GM12878 (cell line): ENCODE measurements around the gene FHL2.

Experiments used
- BACH1 ChIP-seq: fragments of 450-650 bp; IDR thresholded peaks from 2 replicates; pipeline ENCODE4 v1.6.1; 2017; ENCODE audit warnings: mild to moderate bottlenecking, borderline replicate concordance
- CTCF ChIP-seq, 3 experiments: IDR thresholded peaks in 2 of 3; conservative IDR thresholded peaks in 1 of 3; 2 replicates each; pipeline ENCODE4 v1.5.1; 2011; ENCODE audit warnings: low read depth in 3 of 3, low read length in 3 of 3, mild to moderate bottlenecking in 3 of 3, control low read depth in 2 of 3, moderate library complexity in 2 of 3, inconsistent platforms in 1 of 3, mixed read lengths in 1 of 3; ENCODE audit not compliant: control insufficient read depth in 2 of 3, insufficient read depth in 1 of 3; ENCODE audit errors: extremely low read depth in 1 of 3
- ETV6 ChIP-seq, 2 experiments: fragments of 450-650 bp in 1 of 2; IDR thresholded peaks in 1 of 2; conservative IDR thresholded peaks in 1 of 2; 2 replicates each; pipeline ENCODE4 v1.6.1; 2014; ENCODE audit warnings: antibody characterized with exemption in 1 of 2, borderline replicate concordance in 1 of 2, low read depth in 1 of 2, mild to moderate bottlenecking in 1 of 2, moderate library complexity in 1 of 2
- GABPA ChIP-seq: IDR thresholded peaks from 2 replicates; pipeline ENCODE4 v1.6.1; 2014; ENCODE audit warnings: antibody characterized with exemption, low read depth, mild to moderate bottlenecking, inconsistent platforms
- IKZF1 ChIP-seq: fragments of 450-650 bp; conservative IDR thresholded peaks from 2 replicates; pipeline ENCODE4 v1.6.1; 2017; ENCODE audit warnings: antibody characterized with exemption, mild to moderate bottlenecking
- JUNB ChIP-seq: IDR thresholded peaks from 2 replicates; pipeline ENCODE4 v1.6.1; 2016; ENCODE audit warnings: antibody characterized with exemption, mild to moderate bottlenecking
- KAT2A ChIP-seq: conservative IDR thresholded peaks from 2 replicates; pipeline ENCODE4 v1.6.1; 2011; ENCODE audit warnings: low read depth, low read length; ENCODE audit not compliant: control insufficient read depth
- POLR2A ChIP-seq: IDR thresholded peaks from 2 replicates; pipeline ENCODE4 v1.6.1; 2011; ENCODE audit warnings: low read depth, mild to moderate bottlenecking, low read length
- POLR2AphosphoS2 ChIP-seq: IDR thresholded peaks from 2 replicates; pipeline ENCODE4 v1.6.1; 2011; ENCODE audit warnings: low read depth, mild to moderate bottlenecking, low read length, improper control_type of control experiment, moderate library complexity
- RB1 ChIP-seq: fragments of 450-650 bp; formaldehyde crosslinking; IDR thresholded peaks from 2 replicates; pipeline ENCODE4 v1.6.1; 2017; ENCODE audit warnings: mild to moderate bottlenecking, borderline replicate concordance
- RBBP5 ChIP-seq: fragments of 200-600 bp; sonication (generic); conservative IDR thresholded peaks from 2 replicates; pipeline ENCODE4 v1.6.1; 2016
- RCOR1 ChIP-seq: conservative IDR thresholded peaks from 2 replicates; pipeline ENCODE4 v1.6.1; 2012; ENCODE audit warnings: low read depth, low read length, improper control_type of control experiment
- SIN3A ChIP-seq: IDR thresholded peaks from 2 replicates; pipeline ENCODE4 v1.6.1; 2012; ENCODE audit warnings: low read depth, low read length, improper control_type of control experiment
- SUZ12 ChIP-seq: fragments of 200-600 bp; sonication (generic); IDR thresholded peaks from one replicate; pipeline ENCODE4 v1.6.1; 2018; ENCODE audit warnings: antibody characterized with exemption, mild to moderate bottlenecking; ENCODE audit not compliant: unreplicated experiment

DNA sequence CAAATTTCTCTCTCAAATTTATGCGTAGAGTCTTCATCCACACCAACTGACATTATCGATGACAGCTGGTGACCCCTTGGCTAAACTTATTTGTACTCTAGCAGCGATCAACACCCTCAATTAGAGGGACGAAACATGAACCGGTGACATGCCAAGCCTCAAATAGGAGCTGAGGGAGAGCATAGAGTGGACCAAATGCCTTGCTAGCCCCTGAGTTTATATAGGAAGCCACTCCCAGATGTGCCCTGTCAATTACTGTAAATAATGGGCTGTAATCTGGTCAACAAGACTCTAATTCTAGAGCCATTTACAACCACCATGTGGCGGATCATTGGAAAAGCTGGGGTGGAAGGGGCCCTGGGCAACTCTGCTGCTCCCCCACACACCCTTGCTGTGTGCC is 47.6 kb upstream of the FHL2 start:
- TF ChIP-seq ETV6 (conservative IDR thresholded peaks at IDR 0.05 in 1 of 2, IDR thresholded peaks at IDR 0.05 in 1 of 2; ENCODE audit: borderline replicate concordance in 1 of 2, low read depth in 1 of 2) (no peak), SIN3A (no peak), KAT2A (no peak), POLR2AphosphoS2 (no peak), JUNB (no peak), RCOR1 (no peak), POLR2A (no peak), RBBP5 (no peak), GABPA (no peak), BACH1 (no peak), IKZF1 (no peak), RB1 (no peak), CTCF (IDR thresholded peaks at IDR 0.05 in 2 of 3, conservative IDR thresholded peaks at IDR 0.05 in 1 of 3; ENCODE audit: control insufficient read depth in 2 of 3, extremely low read depth in 1 of 3, insufficient read depth in 1 of 3, low read depth in 3 of 3, low read length in 3 of 3) (no peak), SUZ12 (no peak)
